IPS-11a (cell line): ENCODE data around the gene GRAMD4.
"Not testable (repeated sequence)": the region's sequence is repeated elsewhere in the genome, so short reads cannot be mapped to it uniquely, and the experiment has no call there.

ENCODE experiments used
- H3K4me3 ChIP-seq: one replicate; pipeline ENCODE4 v1.5.1; 2013; ENCODE audit warnings: low read depth, low read length, control low read depth

Gene GRAMD4

DNA sequence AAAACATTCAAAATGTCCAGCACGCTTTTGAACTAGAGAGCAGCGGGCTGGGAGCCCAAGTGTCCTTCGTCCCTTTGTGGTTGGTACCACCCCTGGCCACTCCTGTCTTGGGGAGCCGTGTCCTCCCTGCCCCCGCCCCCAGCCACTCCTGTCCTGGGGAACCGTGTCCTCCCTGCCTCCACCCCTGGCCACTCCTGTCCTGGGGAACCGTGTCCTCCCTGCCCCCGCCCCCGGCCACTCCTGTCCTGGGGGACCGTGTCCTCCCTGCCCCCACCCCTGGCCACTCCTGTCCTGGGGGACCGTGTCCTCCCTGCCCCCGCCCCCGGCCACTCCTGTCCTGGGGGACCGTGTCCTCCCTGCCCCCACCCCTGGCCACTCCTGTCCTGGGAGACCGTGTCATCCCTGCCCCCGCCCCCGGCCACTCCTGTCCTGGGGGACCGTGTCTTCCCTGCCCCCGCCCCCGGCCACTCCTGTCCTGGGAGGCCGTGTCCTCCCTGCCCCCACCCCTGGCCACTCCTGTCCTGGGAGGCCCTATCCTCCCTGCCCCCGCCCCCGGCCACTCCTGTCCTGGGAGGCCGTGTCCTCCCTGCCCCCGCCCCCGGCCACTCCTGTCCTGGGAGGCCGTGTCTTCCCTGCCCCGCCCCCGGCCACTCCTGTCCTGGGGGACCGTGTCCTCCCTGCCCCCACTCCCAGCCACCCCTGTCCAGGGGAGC lies 14.9 kb downstream of the GRAMD4 start:
- H3K4me3 ChIP-seq: not testable (repeated sequence)

- H3K4me3 ChIP-seq: no peak overlapping the region
These were observed 15.6 kb downstream of the GRAMD4 start for GRCh38 chr22:46635756-46636155.

GRCh38 chr22:46636221-46637002 lies 16.2 kb downstream of the GRAMD4 start:
- H3K4me3 ChIP-seq: no peak overlapping the region

DNA sequence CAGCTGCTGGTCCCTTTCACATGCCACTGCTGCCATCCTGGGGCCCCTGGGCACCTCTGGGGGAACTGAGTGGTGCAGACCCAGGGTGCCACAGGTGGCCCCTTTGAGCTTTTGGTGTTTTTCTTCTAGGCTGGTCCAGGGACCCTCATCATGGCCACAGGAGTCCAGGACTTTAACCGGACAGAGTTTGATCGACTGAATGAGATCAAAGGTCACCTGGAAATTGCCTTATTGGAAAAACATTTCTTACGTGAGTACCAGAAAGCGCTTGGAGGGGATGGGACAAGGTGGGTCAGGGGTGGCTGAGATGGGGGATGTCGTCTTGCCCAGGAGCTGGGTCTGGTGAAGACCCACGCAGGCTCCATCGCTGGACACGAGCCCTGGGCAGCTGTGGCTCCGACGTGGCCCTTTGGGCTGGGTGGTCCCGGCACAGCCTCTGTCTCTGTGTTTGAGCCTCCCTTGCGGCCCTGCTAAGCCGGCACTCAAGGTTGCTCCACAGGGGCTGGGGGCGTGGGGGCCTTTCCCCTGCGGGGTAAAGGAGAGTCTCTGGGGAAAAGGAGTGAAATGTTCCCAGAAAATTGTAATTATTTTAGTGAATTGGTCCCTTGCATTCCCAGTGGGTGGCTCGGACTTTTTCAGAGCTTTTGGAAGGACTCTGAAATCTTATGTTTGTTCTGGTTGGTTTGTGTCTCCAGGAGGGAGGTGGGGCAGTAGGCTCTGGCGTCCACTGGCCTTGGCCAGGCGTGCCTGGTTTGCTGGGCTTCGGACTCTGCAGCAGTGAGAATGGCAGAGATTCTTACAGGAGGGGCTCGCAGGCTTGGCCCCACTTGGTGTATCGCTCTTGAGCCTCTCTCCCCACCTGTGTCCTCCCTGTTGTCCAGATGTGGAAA lies 17.8 kb downstream of the GRAMD4 start:
- no peak overlapping the region for H3K4me3 ChIP-seq

DNA sequence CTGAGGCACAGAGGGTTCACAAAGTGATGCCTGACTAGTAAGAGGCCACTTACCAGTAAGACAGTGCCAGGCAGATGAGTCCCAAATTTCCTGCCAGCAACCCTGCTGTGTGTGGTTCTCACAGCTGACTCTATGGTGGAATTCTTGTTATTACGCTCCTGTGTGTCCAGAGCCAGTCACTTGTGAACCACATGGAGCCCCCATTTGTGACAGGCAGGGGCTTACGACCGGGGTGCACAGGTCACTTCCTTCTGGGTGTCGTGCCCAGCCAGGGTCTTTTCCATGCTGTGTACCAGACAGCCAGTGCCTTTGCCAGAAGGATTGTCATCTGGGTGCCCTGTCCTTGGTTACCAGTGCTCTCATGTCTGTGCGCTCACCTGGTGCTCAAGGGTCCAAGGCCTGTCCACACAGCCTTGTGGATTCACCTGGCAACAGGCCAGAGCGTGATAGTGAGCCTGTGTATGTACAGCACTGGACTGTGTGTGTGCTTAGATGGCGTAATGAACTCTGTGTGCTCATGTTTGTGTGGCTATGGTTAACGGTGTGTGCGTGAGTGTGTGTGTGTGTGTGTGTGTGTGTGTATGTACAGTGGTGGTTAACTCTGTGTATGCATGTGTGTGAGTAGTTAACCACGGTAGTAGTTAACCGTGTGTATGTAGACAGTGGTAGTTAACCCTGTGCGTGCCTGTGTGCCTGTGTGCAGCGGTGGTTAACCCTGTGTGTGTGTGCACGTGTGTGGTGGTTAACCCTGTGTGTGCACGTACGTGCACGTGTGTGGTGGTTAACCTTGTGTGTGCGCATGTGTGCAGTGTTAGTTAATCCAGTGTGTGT lies 18.6 kb downstream of the GRAMD4 start:
- H3K4me3 ChIP-seq: no peak overlapping the region

- no peak overlapping the region for H3K4me3 ChIP-seq
These were observed 19.7 kb downstream of the GRAMD4 start for GRCh38 chr22:46639843-46640242.

DNA sequence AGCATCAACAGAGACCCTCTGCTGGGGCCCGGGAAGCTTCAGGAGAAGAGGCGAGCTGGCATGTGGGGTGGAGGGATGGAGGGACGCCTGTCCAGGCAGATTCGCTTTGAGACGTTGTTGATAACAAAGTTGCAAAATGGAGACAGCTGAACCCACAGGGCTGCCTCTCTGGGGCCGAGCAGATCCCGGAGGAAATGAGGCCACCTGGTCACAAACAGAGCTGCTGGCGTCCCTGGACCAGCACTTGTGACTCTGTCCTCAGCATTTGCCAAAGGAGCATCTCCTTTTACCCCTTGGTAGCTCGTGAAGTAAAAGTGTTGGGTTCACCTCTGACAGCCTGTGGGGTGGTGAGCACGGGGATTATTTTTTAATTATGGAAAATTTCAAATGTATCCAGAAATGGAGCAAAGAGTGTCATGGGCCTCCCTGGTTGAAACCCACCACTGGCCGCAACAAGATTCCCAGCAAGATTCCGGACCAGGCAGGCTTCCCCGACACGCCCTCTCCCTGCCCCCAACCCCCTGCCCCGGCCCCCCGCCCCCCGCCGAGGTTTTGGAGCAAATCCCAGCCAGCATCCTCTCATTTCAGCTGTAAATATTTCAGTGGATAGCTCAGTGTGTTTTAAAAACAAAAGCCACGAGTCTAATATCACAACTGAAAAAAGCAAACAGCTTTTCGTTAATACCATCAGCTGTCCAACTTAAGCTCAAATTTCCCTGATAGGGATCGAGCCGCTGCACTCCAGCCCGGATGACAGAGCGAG lies 20.3 kb downstream of the GRAMD4 start:
- no peak overlapping the region for H3K4me3 ChIP-seq

DNA sequence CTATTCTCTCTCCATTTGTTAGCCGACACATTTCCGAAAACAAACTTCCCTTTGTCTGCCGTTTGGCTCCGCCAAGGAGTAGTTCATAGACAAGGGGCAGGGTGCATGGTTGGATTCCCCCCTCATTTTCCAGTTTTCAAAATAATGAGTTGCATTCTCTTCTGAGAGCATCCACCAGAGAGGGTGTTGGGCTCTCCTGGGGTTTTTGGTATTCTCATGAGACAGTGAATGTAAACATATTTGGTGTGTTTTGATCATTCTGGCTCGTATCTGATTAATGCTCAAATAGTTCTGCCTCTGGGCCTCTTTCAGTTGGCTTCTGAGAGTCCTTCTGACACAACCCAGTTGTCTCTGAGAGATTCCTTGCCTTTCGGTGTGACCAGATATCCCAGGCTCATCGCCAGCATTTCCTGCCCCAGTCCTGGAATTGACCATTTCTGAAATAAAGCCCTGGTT lies 21.7 kb downstream of the GRAMD4 start:
- no peak overlapping the region for H3K4me3 ChIP-seq

- not testable (repeated sequence) for H3K4me3 ChIP-seq
These were observed 22.8 kb downstream of the GRAMD4 start for GRCh38 chr22:46642840-46643480.

GRCh38 chr22:46646531-46647215 lies 26.5 kb downstream of the GRAMD4 start:
- no peak overlapping the region for H3K4me3 ChIP-seq

GRCh38 chr22:46648225-46648820 lies 28.1 kb downstream of the GRAMD4 start:
- H3K4me3 ChIP-seq: not testable (repeated sequence)

- no peak overlapping the region for H3K4me3 ChIP-seq
These were observed 29.2 kb downstream of the GRAMD4 start for GRCh38 chr22:46649141-46650077.

DNA sequence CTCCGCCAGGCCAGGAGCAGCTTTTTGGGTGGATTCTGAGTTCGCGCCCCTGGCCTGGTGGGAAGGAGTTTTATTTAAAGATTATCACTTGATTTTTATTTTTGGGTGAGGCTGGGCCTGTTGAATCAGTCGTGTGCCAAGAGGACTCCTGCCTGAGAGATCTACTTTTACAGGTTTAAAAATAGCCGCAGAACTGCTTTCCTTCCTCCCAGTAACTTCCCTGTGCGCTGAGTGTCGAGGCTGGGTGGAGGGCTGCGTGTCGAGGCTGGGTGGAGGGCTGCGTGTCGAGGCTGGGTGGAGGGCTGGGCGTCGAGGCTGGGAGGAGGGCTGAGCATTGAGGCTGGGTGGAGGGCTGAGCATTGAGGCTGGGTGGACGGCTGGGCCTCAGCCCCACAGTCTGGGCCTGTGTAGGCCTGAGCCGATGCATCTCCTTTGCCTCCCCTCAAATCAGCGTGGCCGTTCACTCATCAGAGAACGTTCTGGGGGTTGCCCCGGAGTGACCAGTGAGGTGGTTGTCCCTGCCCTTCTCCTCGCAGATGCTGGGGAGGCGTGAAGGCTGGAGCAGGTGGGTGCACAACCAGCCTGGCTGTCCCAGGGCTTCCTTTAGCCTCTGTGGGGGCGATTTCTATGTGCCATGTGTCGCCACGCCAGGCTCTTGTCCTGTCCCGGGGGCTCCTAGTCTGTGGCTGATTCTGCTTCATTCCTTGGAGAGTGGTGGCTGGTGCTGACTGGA lies 30.1 kb downstream of the GRAMD4 start:
- H3K4me3 ChIP-seq: no peak overlapping the region

DNA sequence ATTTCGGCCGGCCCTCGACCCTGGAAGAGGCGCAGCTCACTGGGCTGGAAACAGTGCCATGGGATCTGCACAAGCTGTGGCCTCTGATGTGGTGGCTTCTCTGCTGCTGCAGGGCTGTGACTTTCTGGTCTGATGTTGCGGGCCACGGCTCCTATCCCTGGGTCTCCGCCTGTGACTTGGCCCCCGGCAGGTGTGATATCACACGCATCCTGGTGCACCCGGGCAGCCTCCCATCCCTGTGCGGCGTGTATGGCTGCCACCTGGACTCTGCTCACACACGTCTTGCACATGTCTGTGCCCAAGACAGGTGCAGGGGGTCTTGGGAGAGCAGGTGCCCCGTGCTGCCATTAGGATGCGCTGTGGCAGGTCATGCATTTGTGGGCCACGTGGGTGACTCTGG lies 31.1 kb downstream of the GRAMD4 start:
- H3K4me3 ChIP-seq: no peak overlapping the region

GRCh38 chr22:46652081-46652846 lies 32.1 kb downstream of the GRAMD4 start:
- H3K4me3 ChIP-seq: no peak overlapping the region

DNA sequence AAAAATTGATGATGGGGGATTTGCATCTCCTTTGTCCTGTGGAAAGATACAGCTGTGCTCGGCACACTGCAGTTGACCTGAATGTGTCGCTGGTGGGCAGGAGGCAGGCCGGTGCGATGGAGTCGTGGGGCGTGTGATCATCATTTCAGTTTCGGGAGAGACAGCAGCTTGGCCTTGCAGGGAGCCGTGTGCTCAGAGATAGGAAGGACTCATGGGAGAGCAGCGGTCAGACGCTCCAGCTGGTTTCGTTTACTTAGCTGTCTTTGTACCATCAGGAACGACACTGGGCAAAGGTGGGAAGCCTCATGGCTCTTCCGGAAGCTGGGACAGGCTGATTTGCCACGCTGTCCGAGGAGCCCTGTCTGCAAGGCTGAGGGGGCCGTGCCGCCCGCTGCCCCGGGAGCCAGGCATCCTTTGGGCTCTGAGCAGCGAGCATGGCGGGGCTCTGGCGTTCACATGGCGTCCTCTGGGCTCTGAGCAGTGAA lies 32.7 kb downstream of the GRAMD4 start:
- H3K4me3 ChIP-seq: no peak overlapping the region
